Measurements from ENCODE around the gene AOC3. TPM values are rescaled to one million over a fixed set of nuclear protein-coding genes. Genes with fewer than 3 reads are reported as not detected.

Gene AOC3
- total and polyA plus RNA-seq, 2 of the 13 experiments (the other 11 are each of a cell fraction or from before 2014, with no cell fraction given), result 8.7 to 51.7 TPM

GRCh38 chr17:42900460-42901331, 49.7 kb downstream of the AOC3 start, which contains the start of gene G6PC1 (continued):
- TF ChIP-seq ZUFSP (CRISPR knock-in tag; IDR thresholded peaks at IDR 0.05; ENCODE audit: borderline replicate concordance) (no peak), MAZ (IDR thresholded peaks at IDR 0.05; ENCODE audit: borderline replicate concordance, low read depth, low read length) (peak; percentile 17; the same call in 1 of the 2 replicates), MAZ (CRISPR knock-in tag; IDR thresholded peaks at IDR 0.05; ENCODE audit: low read depth) (no peak; the same call in 1 of the 2 replicates), TAF1 (CRISPR knock-in tag; IDR thresholded peaks at IDR 0.05) (no peak; the same call in 1 of the 2 replicates), ZGPAT (CRISPR knock-in tag; IDR thresholded peaks at IDR 0.05) (peak; percentile 92), MED8 (CRISPR knock-in tag; IDR thresholded peaks at IDR 0.05; ENCODE audit: insufficient replicate concordance) (no peak), POLR2AphosphoS5 (IDR thresholded peaks at IDR 0.05; ENCODE audit: low read depth, low read length) (peak; percentile 97), ELF4 (CRISPR knock-in tag; IDR thresholded peaks at IDR 0.05; ENCODE audit: borderline replicate concordance) (peak; percentile 62; the same call in 1 of the 2 replicates), ZNF503 (CRISPR knock-in tag; IDR thresholded peaks at IDR 0.05) (no peak), ATF2 (CRISPR knock-in tag; IDR thresholded peaks at IDR 0.05) (peak; percentile 72), CEBPB (IDR thresholded peaks at IDR 0.05; ENCODE audit: borderline replicate concordance, low read depth, low read length) (peak; percentile 71), ZNF281 (CRISPR knock-in tag; IDR thresholded peaks at IDR 0.05; ENCODE audit: borderline replicate concordance) (no peak; the same call in 1 of the 2 replicates), NR2F1 (CRISPR knock-in tag; IDR thresholded peaks at IDR 0.05) (peak; percentile 66 to 70), ZNF235 (CRISPR knock-in tag; IDR thresholded peaks at IDR 0.05; ENCODE audit: borderline replicate concordance) (0 out of 2 replicates have a peak, but pooled peaks have one; percentile 45)

Measured in HepG2 (cell line).